Gastrocnemius medialis (tissue), 4 donors: ENCODE data around the gene C1orf198. TPM values are rescaled to one million over a fixed set of nuclear protein-coding genes. Genes with fewer than 3 reads are reported as not detected.

Source experiments
- ATAC-seq, 2 donors: fragments of 150-250 bp; one replicate each; pipeline ENCODE4 v1.9.1; 2016
- DNase-seq, 2 donors: peaks; one replicate each; pipeline ENCODE4 v3.0.0-alpha.2; 2019
- H3K27ac ChIP-seq, 4 donors: fragments of 200-600 bp; sonication (generic); 1 replicate in 1 of 4; 2 replicates in 3 of 4; pipeline ENCODE4 v1.5.1; 2016 to 2018; ENCODE audit warnings: mild to moderate bottlenecking in 2 of 4, moderate library complexity in 1 of 4
- H3K27me3 ChIP-seq, 3 donors: fragments of 200-600 bp; sonication (generic) in 2 of 3; 1 replicate in 1 of 3; 2 replicates in 2 of 3; pipeline versions ENCODE4 v1.5.1 to v1.6.0; 2016 to 2019; ENCODE audit warnings: mild to moderate bottlenecking in 1 of 3, moderate library complexity in 1 of 3
- H3K36me3 ChIP-seq, 2 donors: fragments of 200-600 bp; sonication (generic) in 1 of 2; one replicate each; pipeline ENCODE4 v1.5.1; 2017 to 2018
- H3K4me1 ChIP-seq, 2 donors: fragments of 200-600 bp; sonication (generic) in 1 of 2; one replicate each; pipeline ENCODE4 v1.5.1; 2016 to 2017; ENCODE audit warnings: mild to moderate bottlenecking in 2 of 2
- H3K4me3 ChIP-seq, 4 donors: fragments of 200-600 bp; sonication (generic) in 3 of 4; 1 replicate in 1 of 4; 2 replicates in 3 of 4; pipeline ENCODE4 v1.5.1; 2016 to 2019; ENCODE audit warnings: mild to moderate bottlenecking in 2 of 4
- H3K9me3 ChIP-seq, 3 donors: fragments of 200-600 bp; sonication (generic) in 2 of 3; 1 replicate in 1 of 3; 2 replicates in 2 of 3; pipeline ENCODE4 v1.5.1; 2016 to 2019
- POLR2A ChIP-seq, 2 donors: fragments of 450-650 bp; IDR thresholded peaks; one replicate each; pipeline ENCODE4 v1.6.1; 2017; ENCODE audit warnings: antibody characterized with exemption in 2 of 2, mild to moderate bottlenecking in 2 of 2, moderate library complexity in 2 of 2
- in situ Hi-C, 4 donors: fragments of 200-750 bp; cut with MboI; loops; one replicate each; pipeline versions ENCODE4 v1.15.0 to v1.8.0; 2017; ENCODE audit warnings: low sequenced_read_pairs in 4 of 4
- intact Hi-C: fragments of 100-400 bp; cut with DNase I; formaldehyde crosslinking; loops from one replicate; pipeline ENCODE4 v1.15.1; 2023; ENCODE audit warnings: low total_unique reads
- total RNA-seq, 4 donors: library from RNA; depleted of rRNA; stranded (reverse); fragments of >200 nt; gene quantifications; one replicate each; pipeline versions ENCODE4 v1.1.0 to v1.2.3, GENCODE V29; 2016
- TF ChIP-seq, protein P1 (sequence below), 5 experiments: fragments of 450-650 bp in 3 of 5; fragments of 200-600 bp in 2 of 5; sonication (generic) in 2 of 5; IDR thresholded peaks in 4 of 5; conservative IDR thresholded peaks in 1 of 5; 1 replicate in 4 of 5; 2 replicates in 1 of 5; pipeline ENCODE4 v1.5.1; 2016 to 2019; ENCODE audit warnings: antibody characterized with exemption in 5 of 5, mild to moderate bottlenecking in 3 of 5, moderate library complexity in 3 of 5

Gene C1orf198
- total RNA-seq, 4 donors from 2014 or later: 281 to 590 (median 339) TPM

DNA sequence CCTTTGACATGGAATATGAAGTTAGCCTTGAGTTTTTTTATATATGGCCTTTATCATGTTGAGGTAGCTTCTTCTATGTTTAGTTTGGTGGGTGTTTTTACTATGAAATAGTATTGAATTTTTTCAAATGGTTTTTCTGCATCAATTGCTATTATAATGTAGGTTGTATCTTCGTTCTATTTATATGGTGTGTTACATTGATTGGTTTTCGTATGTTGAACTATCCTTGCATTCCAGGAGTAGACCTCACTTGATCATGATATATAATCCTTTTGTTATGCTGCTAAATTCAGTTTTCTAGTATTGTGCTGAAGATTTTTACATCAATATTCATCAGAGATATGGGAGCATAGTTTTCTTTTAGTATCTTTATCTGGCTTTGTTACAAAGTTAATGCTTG is 55.8 kb downstream of the C1orf198 start:
- intact Hi-C loops: no loop called here
- TF ChIP-seq POLR2A (IDR thresholded peaks at IDR 0.05): no peak
- TF ChIP-seq, protein P1, sequence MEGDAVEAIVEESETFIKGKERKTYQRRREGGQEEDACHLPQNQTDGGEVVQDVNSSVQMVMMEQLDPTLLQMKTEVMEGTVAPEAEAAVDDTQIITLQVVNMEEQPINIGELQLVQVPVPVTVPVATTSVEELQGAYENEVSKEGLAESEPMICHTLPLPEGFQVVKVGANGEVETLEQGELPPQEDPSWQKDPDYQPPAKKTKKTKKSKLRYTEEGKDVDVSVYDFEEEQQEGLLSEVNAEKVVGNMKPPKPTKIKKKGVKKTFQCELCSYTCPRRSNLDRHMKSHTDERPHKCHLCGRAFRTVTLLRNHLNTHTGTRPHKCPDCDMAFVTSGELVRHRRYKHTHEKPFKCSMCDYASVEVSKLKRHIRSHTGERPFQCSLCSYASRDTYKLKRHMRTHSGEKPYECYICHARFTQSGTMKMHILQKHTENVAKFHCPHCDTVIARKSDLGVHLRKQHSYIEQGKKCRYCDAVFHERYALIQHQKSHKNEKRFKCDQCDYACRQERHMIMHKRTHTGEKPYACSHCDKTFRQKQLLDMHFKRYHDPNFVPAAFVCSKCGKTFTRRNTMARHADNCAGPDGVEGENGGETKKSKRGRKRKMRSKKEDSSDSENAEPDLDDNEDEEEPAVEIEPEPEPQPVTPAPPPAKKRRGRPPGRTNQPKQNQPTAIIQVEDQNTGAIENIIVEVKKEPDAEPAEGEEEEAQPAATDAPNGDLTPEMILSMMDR (IDR thresholded peaks at IDR 0.05 in 4 of 5, conservative IDR thresholded peaks at IDR 0.05 in 1 of 5): no peak
- Histone ChIP-seq H3K27me3 (no peaks in the 10 kb centered on the region), H3K36me3 (no peaks in the 10 kb centered on the region), H3K9me3 (no peaks in the 10 kb centered on the region), H3K27ac (no peak overlapping the region), H3K4me1 (peaks cover 30 to 31% of the 10 kb centered on the region in 2 donors), H3K4me3 (no peak overlapping the region)
- in situ Hi-C loops: loop anchor here in 1 of 4 donors (25.0 kb wide), 1 partner anchor 400 kb away; no protein-coding TSS in a partner anchor
- DNase-seq (no peak), ATAC-seq (no peak)

DNA sequence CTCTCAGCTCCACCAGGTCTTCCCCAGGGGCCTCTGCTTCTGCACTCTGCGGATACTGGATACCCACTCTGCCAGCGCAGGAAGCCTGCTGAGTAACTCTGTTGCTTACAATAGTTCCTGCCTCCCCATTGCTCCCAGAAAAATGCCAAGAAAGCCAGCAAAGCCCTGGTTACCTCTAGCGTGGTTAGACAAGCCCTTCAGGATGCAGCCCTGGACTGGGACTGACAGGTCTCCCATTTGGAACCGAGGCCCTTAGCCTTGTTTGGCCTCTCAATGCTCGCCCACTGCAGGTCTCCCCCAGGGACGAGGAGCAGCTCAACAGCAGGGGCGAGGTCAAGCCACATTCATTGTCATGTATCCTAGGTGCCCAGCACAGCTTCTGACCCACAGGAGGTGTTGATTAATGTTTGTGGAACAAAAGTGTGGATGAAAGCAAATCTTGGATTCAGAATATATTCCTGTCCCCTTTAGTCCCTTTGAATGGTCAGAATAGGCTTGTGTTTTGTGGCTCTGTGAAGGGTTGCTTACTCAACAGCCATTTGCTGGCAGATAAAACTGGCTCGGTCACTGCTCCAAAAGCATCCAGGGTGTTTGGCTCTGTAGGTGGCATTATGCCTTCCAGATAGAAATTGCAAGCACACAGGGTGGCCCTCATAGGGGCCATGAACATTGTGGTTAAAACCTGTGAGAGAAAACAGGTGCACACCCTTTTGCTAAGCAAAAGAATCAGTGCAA is 58.9 kb downstream of the C1orf198 start:
- ATAC-seq (peak; percentile 35 to 40), DNase-seq (peak in 1 of 2 donors; percentile 50)
- H3K9me3 ChIP-seq: no peaks in the 10 kb centered on the region
- H3K4me1 ChIP-seq: peaks cover 26 to 41% of the 10 kb centered on the region in 2 donors
- H3K27ac ChIP-seq: peak overlapping the region; percentile 29 to 77 (median 44)
- in situ Hi-C loops (loop anchor here in 1 of 4 donors (10.0 to 25.0 kb wide), 2 partner anchors 105 to 403 kb away; no protein-coding TSS in a partner anchor), intact Hi-C loops (no loop called here)
- no peak for TF ChIP-seq POLR2A (IDR thresholded peaks at IDR 0.05)
- TF ChIP-seq, protein P1 (IDR thresholded peaks at IDR 0.05 in 4 of 5, conservative IDR thresholded peaks at IDR 0.05 in 1 of 5): no peak
- H3K27me3 ChIP-seq: no peaks in the 10 kb centered on the region
- H3K4me3 ChIP-seq: no peak overlapping the region
- no peaks in the 10 kb centered on the region for H3K36me3 ChIP-seq

DNA sequence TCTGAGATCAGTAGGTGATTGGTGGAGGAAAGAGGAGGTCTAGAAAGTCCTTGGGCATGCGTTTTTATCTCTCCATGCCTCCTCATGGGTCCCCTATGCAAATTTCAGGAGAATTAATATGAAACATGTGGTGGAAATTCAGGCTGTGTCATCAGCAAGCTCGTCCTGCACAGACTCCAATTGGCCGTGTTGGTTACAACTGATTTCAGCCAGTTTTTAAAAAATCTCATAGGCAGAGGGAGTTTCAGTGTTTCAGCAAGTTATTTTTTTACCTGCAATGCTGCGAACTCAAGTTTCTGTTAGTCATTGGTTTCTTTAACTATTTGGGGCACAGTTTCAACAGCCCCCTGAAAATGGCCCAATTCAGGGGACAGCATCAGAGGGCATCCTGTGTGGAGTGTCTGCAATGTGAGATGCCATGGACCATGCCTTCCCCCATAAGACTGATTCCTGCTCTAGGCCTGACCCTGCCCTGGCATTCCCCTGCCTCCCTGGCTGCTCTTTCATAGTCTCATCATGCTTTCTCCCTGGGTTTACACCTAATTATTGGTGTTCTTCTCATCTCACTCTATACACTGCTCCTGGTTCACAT is 59.9 kb downstream of the C1orf198 start:
- Histone ChIP-seq H3K4me3 (no peak overlapping the region), H3K9me3 (no peaks in the 10 kb centered on the region), H3K36me3 (no peaks in the 10 kb centered on the region), H3K27ac (peak overlapping the region; percentile 75 to 84 (median 80)), H3K4me1 (peaks cover 26 to 41% of the 10 kb centered on the region in 2 donors), H3K27me3 (no peaks in the 10 kb centered on the region)
- intact Hi-C loops: no loop called here
- DNase-seq (no peak), ATAC-seq (no peak)
- TF ChIP-seq, protein P1 (IDR thresholded peaks at IDR 0.05 in 4 of 5, conservative IDR thresholded peaks at IDR 0.05 in 1 of 5): no peak
- no peak for TF ChIP-seq POLR2A (IDR thresholded peaks at IDR 0.05)
- in situ Hi-C loops: loop anchor here in 1 of 4 donors (10.0 to 25.0 kb wide), 2 partner anchors 106 to 404 kb away; no protein-coding TSS in a partner anchor

GRCh38 chr1:230807561-230808280 is 60.6 kb downstream of the C1orf198 start:
- Histone ChIP-seq H3K4me3 (no peak overlapping the region), H3K9me3 (no peaks in the 10 kb centered on the region), H3K36me3 (no peaks in the 10 kb centered on the region), H3K27ac (peak overlapping the region; percentile 75 to 84 (median 80)), H3K27me3 (no peaks in the 10 kb centered on the region), H3K4me1 (peaks cover 26 to 41% of the 10 kb centered on the region in 2 donors)
- DNase-seq: no peak
- no peak for TF ChIP-seq POLR2A (IDR thresholded peaks at IDR 0.05)
- TF ChIP-seq, protein P1 (IDR thresholded peaks at IDR 0.05 in 4 of 5, conservative IDR thresholded peaks at IDR 0.05 in 1 of 5): no peak
- ATAC-seq: peak in 1 of 2 donors; percentile 16
- intact Hi-C loops (loop anchor here (1.0 to 2.0 kb wide), 2 partner anchors 17 to 57 kb away; no protein-coding TSS in a partner anchor), in situ Hi-C loops (loop anchor here in 1 of 4 donors (10.0 to 25.0 kb wide), 2 partner anchors 107 to 405 kb away; no protein-coding TSS in a partner anchor)
